Fibroblast of the aortic adventitia (primary cell): ENCODE results near the gene GABPB2. TPM values are rescaled to one million over a fixed set of nuclear protein-coding genes. Genes with fewer than 3 reads are reported as not detected.
A peak's percentile ranks its signal among the peaks of the same experiment; 100 is the strongest.

Source experiments
- DNase-seq: peaks from one replicate; pipeline ENCODE4 v3.0.0-alpha.2; 2010; ENCODE audit warnings: low read depth
- H3K4me3 ChIP-seq: 2 replicates; pipeline ENCODE4 v1.5.1; 2011; ENCODE audit warnings: low read depth, mild to moderate bottlenecking, control low read depth, low read length, moderate library complexity
- total RNA-seq: library from RNA; depleted of rRNA; stranded (reverse); fragments of >200 nt; gene quantifications from 2 replicates; pipeline ENCODE4 v1.2.3, GENCODE V29; 2012; ENCODE audit warnings: low replicate concordance
- TF ChIP-seq, protein P1 (sequence below): IDR thresholded peaks from 2 replicates; pipeline ENCODE4 v1.5.1; 2011; ENCODE audit warnings: mild to moderate bottlenecking, low read length, control low read depth, inconsistent platforms; ENCODE audit not compliant: insufficient read depth

Gene GABPB2
- total RNA-seq, 1 donor = 14.6 TPM

DNA sequence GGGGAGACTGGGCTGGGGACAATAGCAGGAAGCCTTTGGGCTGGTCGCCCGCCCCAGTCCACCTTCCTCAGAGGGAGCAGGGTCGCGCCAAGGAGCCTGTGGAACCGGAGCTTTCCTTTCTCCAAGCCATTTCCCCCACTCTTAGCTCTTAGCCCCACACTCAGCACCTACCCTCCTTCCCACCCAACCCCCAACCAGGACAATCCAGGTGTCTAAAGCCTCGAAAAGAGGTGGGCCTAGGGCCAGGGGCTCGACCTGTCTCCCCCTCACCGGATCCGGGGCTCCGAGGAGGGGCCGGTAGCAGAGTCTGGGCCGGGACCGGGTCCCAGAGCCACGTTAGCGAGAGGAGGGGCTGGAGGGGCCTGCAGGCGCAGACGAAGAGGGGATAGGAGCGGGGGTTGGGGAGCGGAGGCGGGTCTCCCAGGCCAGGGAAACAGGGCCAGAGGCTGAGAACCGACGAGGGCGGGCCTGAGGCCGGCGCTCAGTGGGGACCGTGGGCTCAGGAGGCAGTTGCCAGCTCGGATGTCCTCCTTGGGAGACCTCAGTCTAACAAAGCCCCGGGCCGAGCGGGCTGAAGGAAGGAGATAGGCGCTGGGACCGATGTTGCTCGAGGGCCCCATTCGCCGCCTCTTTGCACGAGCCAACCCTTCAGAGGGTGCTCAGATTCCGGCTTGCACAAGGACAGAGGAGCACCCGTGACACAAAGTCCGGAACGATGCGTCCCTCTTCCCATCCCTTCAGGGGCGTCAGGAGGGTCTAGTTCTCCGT, 74.9 kb downstream of the GABPB2 start:
- DNase-seq = no peak
- peak overlapping the region; percentile 79 for H3K4me3 ChIP-seq
- TF ChIP-seq, protein P1, sequence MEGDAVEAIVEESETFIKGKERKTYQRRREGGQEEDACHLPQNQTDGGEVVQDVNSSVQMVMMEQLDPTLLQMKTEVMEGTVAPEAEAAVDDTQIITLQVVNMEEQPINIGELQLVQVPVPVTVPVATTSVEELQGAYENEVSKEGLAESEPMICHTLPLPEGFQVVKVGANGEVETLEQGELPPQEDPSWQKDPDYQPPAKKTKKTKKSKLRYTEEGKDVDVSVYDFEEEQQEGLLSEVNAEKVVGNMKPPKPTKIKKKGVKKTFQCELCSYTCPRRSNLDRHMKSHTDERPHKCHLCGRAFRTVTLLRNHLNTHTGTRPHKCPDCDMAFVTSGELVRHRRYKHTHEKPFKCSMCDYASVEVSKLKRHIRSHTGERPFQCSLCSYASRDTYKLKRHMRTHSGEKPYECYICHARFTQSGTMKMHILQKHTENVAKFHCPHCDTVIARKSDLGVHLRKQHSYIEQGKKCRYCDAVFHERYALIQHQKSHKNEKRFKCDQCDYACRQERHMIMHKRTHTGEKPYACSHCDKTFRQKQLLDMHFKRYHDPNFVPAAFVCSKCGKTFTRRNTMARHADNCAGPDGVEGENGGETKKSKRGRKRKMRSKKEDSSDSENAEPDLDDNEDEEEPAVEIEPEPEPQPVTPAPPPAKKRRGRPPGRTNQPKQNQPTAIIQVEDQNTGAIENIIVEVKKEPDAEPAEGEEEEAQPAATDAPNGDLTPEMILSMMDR = no peak

DNA sequence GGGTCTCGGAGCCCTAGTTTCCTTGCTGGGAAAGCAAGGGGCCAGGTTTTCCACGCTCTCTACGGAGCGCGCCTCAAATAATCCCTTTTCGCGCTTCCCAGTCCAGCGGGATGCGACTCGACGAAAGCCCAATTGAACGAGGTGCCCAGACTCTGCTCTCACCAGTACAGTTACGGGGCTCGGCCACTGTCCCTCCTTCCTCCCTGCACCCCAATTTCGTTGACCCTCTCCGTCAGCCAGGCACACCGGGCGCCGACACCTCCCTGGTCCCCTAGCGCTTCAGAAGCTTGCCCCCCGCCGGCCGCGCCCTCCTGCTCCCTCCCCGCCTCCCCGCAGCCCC, 75.5 kb downstream of the GABPB2 start:
- peak overlapping the region; percentile 79 for H3K4me3 ChIP-seq
- TF ChIP-seq, protein P1 = no peak
- peak; percentile 7 for DNase-seq

DNA sequence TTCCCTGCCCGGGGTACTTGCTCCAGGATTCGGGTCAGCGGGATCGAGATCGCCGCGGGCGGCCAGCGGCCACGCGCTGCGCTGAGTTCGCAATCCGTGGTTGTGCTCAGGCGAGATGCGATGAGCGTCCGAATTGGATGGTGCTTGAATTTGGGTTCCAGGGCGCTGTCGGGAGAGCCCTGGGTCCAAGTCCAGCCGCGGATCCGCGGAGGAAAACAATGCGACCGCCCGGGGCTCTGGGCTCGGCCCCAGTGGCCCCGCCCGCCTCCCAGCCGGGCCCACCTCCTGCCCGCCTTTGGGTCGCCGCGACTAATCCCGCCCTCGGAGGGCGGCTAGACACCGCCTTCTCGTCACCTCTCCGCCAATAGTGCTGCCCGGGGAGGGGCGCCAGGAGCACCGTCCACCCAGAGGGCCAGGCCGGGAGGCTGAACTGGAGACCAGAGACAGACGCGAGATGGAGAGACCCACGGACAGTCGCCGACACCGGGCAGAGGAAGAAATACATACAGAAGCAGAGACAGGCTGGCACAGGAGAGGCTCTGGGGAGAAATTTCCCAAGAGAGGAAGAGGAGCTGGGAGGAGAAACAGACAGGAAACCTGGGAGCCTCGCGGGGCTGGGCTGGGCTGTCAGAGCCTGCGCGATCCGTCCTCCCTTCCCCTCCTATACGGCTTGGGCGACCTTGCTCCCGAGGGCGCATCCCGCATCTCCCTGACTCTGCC, 76.0 kb downstream of the GABPB2 start, which contains the start of gene SEMA6C:
SEMA6C (minus strand) TSS at position 220 of the 720 bp plus-strand sequence. CDS start 4,010 bp downstream, outside the sequence.
- TF ChIP-seq, protein P1 = no peak
- DNase-seq = peak; percentile 88
- peak within 1 kb of the TSS; percentile 79 for H3K4me3 ChIP-seq

DNA sequence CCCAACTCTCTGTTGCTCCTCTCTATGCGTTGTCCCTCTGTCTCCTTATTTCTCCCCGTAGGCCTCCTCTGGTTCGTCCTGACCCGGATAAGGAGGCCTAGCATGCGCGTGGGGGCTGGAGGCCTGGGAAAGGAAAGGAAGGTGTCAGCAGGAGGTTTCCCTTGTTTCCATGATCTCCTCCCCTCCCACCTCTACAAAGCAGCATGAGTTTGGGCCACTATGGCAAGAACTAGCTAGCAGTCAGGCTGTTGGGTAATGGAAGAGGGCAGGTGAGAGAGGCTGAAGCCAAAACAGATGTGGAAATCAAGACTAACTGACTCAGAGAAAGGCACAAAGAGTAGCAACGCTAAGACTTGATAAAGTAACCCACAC, 76.6 kb downstream of the GABPB2 start:
- peak; percentile 28 for DNase-seq

DNA sequence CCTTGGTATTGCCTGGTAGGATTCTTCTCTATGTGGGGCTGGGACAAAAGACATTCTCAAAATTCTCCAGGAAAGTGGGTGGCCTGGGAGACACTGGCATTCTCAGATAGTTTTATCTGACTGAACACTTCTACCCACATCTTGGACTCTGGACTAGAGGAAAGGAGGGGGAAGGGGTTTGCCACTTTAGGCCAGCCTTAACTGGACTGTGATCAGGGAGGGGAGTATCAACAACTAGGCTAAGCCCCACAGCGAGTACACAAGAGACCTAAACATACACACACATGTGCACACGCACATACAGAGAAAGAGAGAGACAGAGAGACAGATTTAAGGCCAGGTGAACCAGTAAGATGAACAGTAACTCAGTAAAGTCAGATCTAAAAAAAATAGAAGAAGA, 77.1 kb downstream of the GABPB2 start:
- DNase-seq = no peak
- TF ChIP-seq, protein P1 = no peak
- no peak overlapping the region for H3K4me3 ChIP-seq

More for the DNA sequence above, 76.6 kb downstream of the GABPB2 start:
- TF ChIP-seq, protein P1 = no peak
- peak overlapping the region; percentile 79 for H3K4me3 ChIP-seq

DNA sequence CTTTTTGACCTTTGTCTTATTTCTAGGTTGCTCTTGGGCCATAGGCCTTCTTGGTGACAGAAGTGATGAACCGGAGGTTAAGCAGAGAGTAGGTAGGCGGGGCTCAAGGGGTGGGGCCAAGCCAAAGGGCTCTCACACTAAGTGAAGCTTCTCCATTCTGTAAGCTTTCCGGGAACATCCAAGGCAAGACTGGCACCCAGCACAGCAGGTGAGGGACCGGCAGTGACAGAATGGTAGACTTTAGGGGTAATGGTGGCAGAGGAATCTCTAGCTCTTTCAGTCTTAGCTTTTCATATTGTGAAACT, 85.9 kb downstream of the GABPB2 start, which contains the start of gene TNFAIP8L2:
TNFAIP8L2 (plus strand) TSS at position 135 of the 305 bp plus-strand sequence. CDS start 2,049 bp downstream, outside the sequence.
- TF ChIP-seq, protein P1 = no peak
- H3K4me3 ChIP-seq = no peak within 1 kb of the TSS
- DNase-seq = no peak
